Activated CD4-positive, alpha-beta T cell treated with anti-CD3 and anti-CD28 coated beads for 36 hours (primary cell): ENCODE data around the gene LRPAP1. TPM values are rescaled to one million over a fixed set of nuclear protein-coding genes. Genes with fewer than 3 reads are reported as not detected.
"Not testable (repeated sequence)": the region's sequence is repeated elsewhere in the genome, so short reads cannot be mapped to it uniquely, and the experiment has no call there.

Experiments used
- ATAC-seq: fragments of 200-7000 bp; cut with Tn5 transposase; one replicate; pipeline ENCODE4 v1.10.0; 2021; ENCODE audit warnings: mild to moderate bottlenecking, moderate library complexity
- CTCF ChIA-PET: fragments of 350-600 bp; sonication (Branson Sonifier 250); formaldehyde crosslinking; loops from one replicate; lab custom pipeline; 2021; ENCODE audit warnings: antibody characterized with exemption; lab: Charles Lee
- POLR2A ChIA-PET: fragments of 350-600 bp; sonication (Branson Sonifier 250); formaldehyde crosslinking; loops from one replicate; lab custom pipeline; 2021; ENCODE audit warnings: antibody characterized with exemption, inconsistent platforms; lab: Charles Lee
- DNase-seq: peaks from one replicate; pipeline ENCODE4 v3.0.0-alpha.2; 2020
- H3K27ac Mint-ChIP-seq: one replicate; pipeline ENCODE4 v1.8.0; 2021; ENCODE audit warnings: mixed read lengths
- H3K27me3 Mint-ChIP-seq: one replicate; pipeline ENCODE4 v1.8.0; 2021; ENCODE audit warnings: mixed read lengths
- H3K36me3 Mint-ChIP-seq: one replicate; pipeline ENCODE4 v1.8.0; 2021; ENCODE audit warnings: low read depth, mixed read lengths
- H3K4me1 Mint-ChIP-seq: one replicate; pipeline ENCODE4 v1.8.0; 2021; ENCODE audit warnings: mixed read lengths
- H3K4me3 Mint-ChIP-seq: one replicate; pipeline ENCODE4 v1.8.0; 2021; ENCODE audit warnings: mild to moderate bottlenecking, moderate library complexity, mixed read lengths
- H3K9me3 Mint-ChIP-seq: one replicate; pipeline ENCODE4 v1.8.0; 2021; ENCODE audit warnings: low read depth, mixed read lengths
- intact Hi-C, 2 experiments: fragments of 100-400 bp; cut with DNase I in 1 of 2; cut with micrococcal nuclease in 1 of 2; formaldehyde crosslinking; loops; one replicate each; pipeline versions ENCODE4 v1.14.2 to v1.15.1; 2022 to 2024; cut with DNase I, micrococcal nuclease
- total RNA-seq, 2 experiments: library from RNA; stranded (reverse); gene quantifications; one replicate each; pipeline ENCODE4 v1.2.3, GENCODE V29; 2021

Gene LRPAP1, protein sequence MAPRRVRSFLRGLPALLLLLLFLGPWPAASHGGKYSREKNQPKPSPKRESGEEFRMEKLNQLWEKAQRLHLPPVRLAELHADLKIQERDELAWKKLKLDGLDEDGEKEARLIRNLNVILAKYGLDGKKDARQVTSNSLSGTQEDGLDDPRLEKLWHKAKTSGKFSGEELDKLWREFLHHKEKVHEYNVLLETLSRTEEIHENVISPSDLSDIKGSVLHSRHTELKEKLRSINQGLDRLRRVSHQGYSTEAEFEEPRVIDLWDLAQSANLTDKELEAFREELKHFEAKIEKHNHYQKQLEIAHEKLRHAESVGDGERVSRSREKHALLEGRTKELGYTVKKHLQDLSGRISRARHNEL
- total RNA-seq: 10 to 100 TPM; 50.8 to 53.4 TPM

GRCh38 chr4:3531879-3532750 lies at the start of gene LRPAP1:
TSS of gene LRPAP1 (minus strand) at chr4:3532422. CDS start at chr4:3532412, 10 bp downstream.
- CTCF ChIA-PET: no interaction called here
- H3K4me1 Mint-ChIP-seq: peaks cover 20% of the 10 kb centered on the region
- H3K9me3 Mint-ChIP-seq: no peaks in the 10 kb centered on the region
- peak; percentile 94 for ATAC-seq
- peaks cover 8% of the 10 kb centered on the region for H3K36me3 Mint-ChIP-seq
- peak within 1 kb of the TSS; percentile 97 for H3K27ac Mint-ChIP-seq
- POLR2A ChIA-PET: no interaction called here
- DNase-seq: peak; percentile 92
- no peaks in the 10 kb centered on the region for H3K27me3 Mint-ChIP-seq
- H3K4me3 Mint-ChIP-seq: peak within 1 kb of the TSS; percentile 100
- intact Hi-C loops: loop anchor here (1.0 to 10.0 kb wide), 7 partner anchors 240 to 1951 kb away; partner anchors contain the start of gene FAM193A (in 1 of the 2)

GRCh38 chr4:3581334-3582090 lies 49.3 kb upstream of the LRPAP1 start:
- POLR2A ChIA-PET, H3K36me3 Mint-ChIP-seq, intact Hi-C loops, ATAC-seq, H3K27ac Mint-ChIP-seq, CTCF ChIA-PET, H3K4me3 Mint-ChIP-seq, DNase-seq, H3K9me3 Mint-ChIP-seq, H3K4me1 Mint-ChIP-seq: not testable (repeated sequence)
- peaks cover 12% of the 10 kb centered on the region for H3K27me3 Mint-ChIP-seq

DNA sequence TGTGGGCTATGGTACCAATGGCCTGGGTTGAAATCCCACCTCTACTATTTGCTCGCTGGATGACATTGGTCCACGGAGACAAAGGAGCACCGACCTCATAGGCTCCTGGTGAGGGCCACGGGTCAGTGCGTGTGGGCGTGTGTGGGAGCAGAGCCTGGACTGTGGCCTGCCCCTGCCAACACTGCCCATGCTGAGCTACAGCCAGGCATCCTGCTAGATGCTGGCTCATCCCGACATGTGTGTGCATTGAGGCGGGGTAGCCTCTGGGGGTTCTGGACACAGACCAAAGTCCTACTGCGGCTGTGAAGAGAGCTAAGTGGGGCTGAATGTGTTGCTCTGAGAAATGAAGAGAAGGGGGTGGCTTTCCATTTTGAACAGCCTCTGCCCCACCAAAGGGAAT lies 48.6 kb upstream of the LRPAP1 start:
- H3K36me3 Mint-ChIP-seq, DNase-seq, H3K4me3 Mint-ChIP-seq, CTCF ChIA-PET, H3K27ac Mint-ChIP-seq, H3K9me3 Mint-ChIP-seq, ATAC-seq, H3K4me1 Mint-ChIP-seq, POLR2A ChIA-PET, intact Hi-C loops: not testable (repeated sequence)
- H3K27me3 Mint-ChIP-seq: peaks cover 12% of the 10 kb centered on the region

DNA sequence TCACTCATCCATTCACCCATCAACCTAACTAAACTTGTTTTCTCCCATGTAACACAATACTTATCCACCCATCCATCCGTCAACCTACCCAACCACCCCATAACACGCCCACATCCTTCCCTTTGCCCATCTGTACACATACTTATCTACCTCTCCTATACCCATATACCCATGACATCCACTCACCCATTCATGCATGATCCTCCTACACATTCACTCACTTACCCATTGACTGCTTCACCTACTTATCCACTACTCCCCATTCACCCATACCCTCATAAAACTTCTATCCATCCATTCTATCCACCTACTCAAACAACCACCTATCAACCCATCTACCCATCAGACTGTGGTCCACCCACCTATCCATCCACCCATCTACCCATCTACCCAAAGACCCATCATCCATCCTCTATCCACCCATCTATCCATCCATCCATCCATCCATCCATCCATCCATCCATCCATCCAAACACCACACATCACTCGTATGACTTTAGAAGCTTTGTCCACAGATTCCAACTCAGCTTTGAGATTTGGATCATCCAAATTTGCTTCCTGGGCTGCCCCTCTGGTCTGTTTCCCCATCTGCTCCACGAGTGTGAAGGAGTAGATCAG lies 46.4 kb upstream of the LRPAP1 start:
- intact Hi-C loops, ATAC-seq, DNase-seq, POLR2A ChIA-PET, H3K4me1 Mint-ChIP-seq, H3K4me3 Mint-ChIP-seq, H3K9me3 Mint-ChIP-seq, H3K36me3 Mint-ChIP-seq, H3K27ac Mint-ChIP-seq, CTCF ChIA-PET: not testable (repeated sequence)
- peaks cover 12% of the 10 kb centered on the region for H3K27me3 Mint-ChIP-seq

DNA sequence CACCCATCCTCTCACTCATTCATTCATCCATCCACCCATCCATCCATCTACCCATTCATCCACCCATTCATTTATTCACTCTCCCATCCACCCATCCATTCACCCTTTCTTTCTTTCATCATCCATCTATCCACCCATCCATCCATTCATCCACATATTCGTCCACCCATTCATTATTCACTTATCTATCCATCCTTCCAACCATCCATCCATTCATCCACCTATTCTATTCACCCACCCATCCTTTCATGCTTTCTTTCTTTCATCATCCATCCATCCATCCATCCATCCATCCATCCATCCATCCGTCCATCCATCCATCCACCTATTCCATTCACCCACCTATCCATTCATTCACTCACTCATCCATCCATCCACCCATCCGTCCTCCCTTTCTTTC lies 45.8 kb upstream of the LRPAP1 start:
- ATAC-seq, H3K27ac Mint-ChIP-seq, intact Hi-C loops, H3K36me3 Mint-ChIP-seq, H3K4me3 Mint-ChIP-seq, POLR2A ChIA-PET, CTCF ChIA-PET, H3K9me3 Mint-ChIP-seq, H3K4me1 Mint-ChIP-seq, DNase-seq: not testable (repeated sequence)
- H3K27me3 Mint-ChIP-seq: peaks cover 12% of the 10 kb centered on the region

- DNase-seq, CTCF ChIA-PET, H3K4me1 Mint-ChIP-seq, H3K27ac Mint-ChIP-seq, POLR2A ChIA-PET, ATAC-seq, H3K36me3 Mint-ChIP-seq, H3K9me3 Mint-ChIP-seq, intact Hi-C loops, H3K4me3 Mint-ChIP-seq: not testable (repeated sequence)
- peaks cover 12% of the 10 kb centered on the region for H3K27me3 Mint-ChIP-seq
These were observed 45.1 kb upstream of the LRPAP1 start for GRCh38 chr4:3577208-3577892.

DNA sequence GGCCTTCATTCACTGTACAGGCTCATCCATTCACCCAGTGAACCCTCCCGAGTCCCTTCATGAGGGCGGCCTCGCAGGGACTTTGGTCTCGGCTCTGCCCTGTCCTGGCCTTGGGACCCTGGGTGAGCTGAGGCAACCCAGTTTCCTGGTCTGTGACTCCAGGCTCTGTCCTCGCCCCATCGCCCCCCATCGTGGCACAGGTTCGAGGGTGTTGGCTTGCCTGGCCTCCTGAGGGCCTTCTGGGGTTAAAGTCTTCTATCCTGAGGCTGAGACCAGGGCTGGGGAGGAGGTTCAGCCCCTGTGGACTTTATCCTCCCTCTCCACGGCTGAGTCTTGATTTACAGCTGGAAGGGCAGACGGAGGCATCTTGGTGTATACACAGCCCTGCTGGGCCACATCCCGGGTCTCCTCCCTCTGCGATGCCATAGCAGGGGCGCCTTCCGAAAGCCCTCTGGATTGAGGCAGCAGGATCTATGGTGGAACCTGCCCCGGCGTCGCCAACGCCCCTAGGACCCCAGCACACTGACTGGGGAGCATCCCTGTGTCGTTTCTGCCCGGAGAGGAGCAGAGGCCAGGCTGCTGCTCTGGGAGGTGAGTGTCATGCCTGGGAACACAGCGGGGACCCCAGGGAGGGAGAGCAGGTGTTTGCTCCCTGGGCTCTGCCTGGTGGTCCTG lies 44.4 kb upstream of the LRPAP1 start:
- H3K4me1 Mint-ChIP-seq, DNase-seq, intact Hi-C loops, POLR2A ChIA-PET, H3K4me3 Mint-ChIP-seq, CTCF ChIA-PET, H3K9me3 Mint-ChIP-seq, H3K36me3 Mint-ChIP-seq, ATAC-seq, H3K27ac Mint-ChIP-seq: not testable (repeated sequence)
- H3K27me3 Mint-ChIP-seq: peaks cover 12% of the 10 kb centered on the region

GRCh38 chr4:3575426-3576369 lies 43.5 kb upstream of the LRPAP1 start:
- H3K9me3 Mint-ChIP-seq, POLR2A ChIA-PET, DNase-seq, H3K4me3 Mint-ChIP-seq, H3K4me1 Mint-ChIP-seq, intact Hi-C loops, H3K36me3 Mint-ChIP-seq, H3K27ac Mint-ChIP-seq, CTCF ChIA-PET, ATAC-seq: not testable (repeated sequence)
- peaks cover 16% of the 10 kb centered on the region for H3K27me3 Mint-ChIP-seq

GRCh38 chr4:3574865-3575264 lies 42.6 kb upstream of the LRPAP1 start:
- H3K9me3 Mint-ChIP-seq, intact Hi-C loops, H3K4me3 Mint-ChIP-seq, ATAC-seq, CTCF ChIA-PET, DNase-seq, H3K4me1 Mint-ChIP-seq, POLR2A ChIA-PET, H3K36me3 Mint-ChIP-seq, H3K27ac Mint-ChIP-seq: not testable (repeated sequence)
- peaks cover 12% of the 10 kb centered on the region for H3K27me3 Mint-ChIP-seq
